Natural killer cell (primary cell): ENCODE results near the gene MMP17. TPM values are rescaled to one million over a fixed set of nuclear protein-coding genes. Genes with fewer than 3 reads are reported as not detected.

Source experiments
- ATAC-seq, 3 donors: fragments of 150-1000 bp in 2 of 3; fragments of 200-7000 bp in 1 of 3; cut with Tn5 transposase; 1 replicate in 1 of 3; 2 replicates in 2 of 3; pipeline ENCODE4 v1.10.0; 2021; ENCODE audit warnings: mild to moderate bottlenecking in 2 of 3, moderate library complexity in 2 of 3
- DNase-seq, 2 donors: peaks; one replicate each; pipeline versions ENCODE4 v3.0.0 to v3.0.0-alpha.2; 2013 to 2021; ENCODE audit warnings: mixed read lengths in 1 of 2
- H3K27ac ChIP-seq: one replicate; pipeline ENCODE4 v1.5.1; 2013; ENCODE audit warnings: mild to moderate bottlenecking, low read length
- H3K27me3 ChIP-seq: one replicate; pipeline ENCODE4 v1.6.1; 2013; ENCODE audit warnings: low read length; ENCODE audit not compliant: control insufficient read depth, insufficient read depth
- H3K36me3 ChIP-seq: one replicate; pipeline ENCODE4 v1.6.1; 2013; ENCODE audit warnings: low read length; ENCODE audit not compliant: control insufficient read depth, insufficient read depth
- H3K4me1 ChIP-seq: one replicate; pipeline ENCODE4 v1.6.1; 2013; ENCODE audit warnings: low read length; ENCODE audit not compliant: control insufficient read depth, insufficient read depth
- H3K4me3 ChIP-seq: one replicate; pipeline ENCODE4 v1.5.1; 2013; ENCODE audit warnings: low read length
- H3K9me3 ChIP-seq: one replicate; pipeline ENCODE4 v1.6.1; 2013; ENCODE audit warnings: low read length; ENCODE audit not compliant: control insufficient read depth, insufficient read depth
- H3K27ac Mint-ChIP-seq, 2 donors: one replicate each; pipeline ENCODE4 v1.8.0; 2022; ENCODE audit warnings: mild to moderate bottlenecking in 2 of 2, mixed read lengths in 2 of 2, moderate library complexity in 1 of 2
- H3K27me3 Mint-ChIP-seq, 2 donors: one replicate each; pipeline ENCODE4 v1.8.0; 2022; ENCODE audit warnings: low read depth in 2 of 2, mixed read lengths in 2 of 2
- H3K36me3 Mint-ChIP-seq: one replicate; pipeline ENCODE4 v1.8.0; 2022; ENCODE audit warnings: mixed read lengths
- H3K4me1 Mint-ChIP-seq, 2 donors: one replicate each; pipeline ENCODE4 v1.8.0; 2022; ENCODE audit warnings: mixed read lengths in 2 of 2
- H3K4me3 Mint-ChIP-seq: one replicate; pipeline ENCODE4 v1.8.0; 2022; ENCODE audit warnings: mild to moderate bottlenecking, moderate library complexity, mixed read lengths
- H3K9me3 Mint-ChIP-seq, 2 donors: one replicate each; pipeline ENCODE4 v1.8.0; 2022; ENCODE audit warnings: mixed read lengths in 2 of 2
- CTCF ChIP-seq: fragments of 200-600 bp; IDR thresholded peaks from one replicate; pipeline ENCODE4 v1.8.0; 2022; ENCODE audit warnings: antibody characterized with exemption
- WGBS: methylation state at CpG from one replicate; pipeline ENCODE4 v1.1.7; 2013; ENCODE audit warnings: missing lambda C conversion rate; ENCODE audit not compliant: insufficient coverage; 5-methylcytosine and 5-hydroxymethylcytosine counted together
- intact Hi-C: fragments of 100-400 bp; cut with micrococcal nuclease; formaldehyde crosslinking; loops from one replicate; pipeline ENCODE4 v1.14.2; 2022
- total RNA-seq, 4 donors: library from RNA; stranded (reverse); fragments of 120-200 nt in 1 of 4; gene quantifications; one replicate each; pipeline versions ENCODE4 v1.2.3 to v1.2.4, GENCODE V29; 2013 to 2022

The MMP17 gene
- total RNA-seq, 3 donors from 2014 or later (not counting 1 experiment from before 2014, with no cell fraction given), result 1.6 to 2.0 (median 1.7) TPM

- Histone ChIP-seq H3K27ac (no peak overlapping the region), H3K4me3 (no peak overlapping the region), H3K4me1 (peaks cover 6% of the 10 kb centered on the region), H3K27me3 (no peaks in the 10 kb centered on the region), H3K9me3 (no peaks in the 10 kb centered on the region), H3K36me3 (no peaks in the 10 kb centered on the region)
- Mint-ChIP-seq H3K36me3 (no peaks in the 10 kb centered on the region), H3K4me1 (peaks cover 6 to 12% of the 10 kb centered on the region in 2 donors), H3K9me3 (no peaks in the 10 kb centered on the region), H3K4me3 (no peak overlapping the region), H3K27me3 (peaks cover 0 to 3% of the 10 kb centered on the region in 2 donors), H3K27ac (no peak overlapping the region)
- no peak for ATAC-seq
- intact Hi-C loops, result no loop called here
- WGBS, result 63% methylated on average over 4 of the region's 4 CpGs
- DNase-seq, result no peak
- no peak for TF ChIP-seq CTCF
These were observed 33.9 kb downstream of the MMP17 start for GRCh38 chr12:131862084-131862441.

- H3K4me3 ChIP-seq, result no peak overlapping the region
- H3K4me1 Mint-ChIP-seq, result peaks cover 6 to 12% of the 10 kb centered on the region in 2 donors
- no peak for TF ChIP-seq CTCF
- no peaks in the 10 kb centered on the region for H3K36me3 Mint-ChIP-seq
- peaks cover 0 to 3% of the 10 kb centered on the region in 2 donors for H3K27me3 Mint-ChIP-seq
- H3K27ac ChIP-seq, result no peak overlapping the region
- intact Hi-C loops, result no loop called here
- 84% methylated on average over 14 of the region's 14 CpGs for WGBS
- H3K9me3 Mint-ChIP-seq, result no peaks in the 10 kb centered on the region
- H3K27me3 ChIP-seq, result no peaks in the 10 kb centered on the region
- H3K4me3 Mint-ChIP-seq, result no peak overlapping the region
- no peak overlapping the region for H3K27ac Mint-ChIP-seq
- H3K36me3 ChIP-seq, result no peaks in the 10 kb centered on the region
- ATAC-seq (no peak), DNase-seq (no peak)
- no peaks in the 10 kb centered on the region for H3K9me3 ChIP-seq
- peaks cover 6% of the 10 kb centered on the region for H3K4me1 ChIP-seq
These were observed 34.4 kb downstream of the MMP17 start for GRCh38 chr12:131862600-131862993.

- intact Hi-C loops, result no loop called here
- H3K27ac ChIP-seq, result no peak overlapping the region
- H3K36me3 ChIP-seq, result no peaks in the 10 kb centered on the region
- no peak for TF ChIP-seq CTCF
- DNase-seq (no peak), ATAC-seq (no peak)
- no peaks in the 10 kb centered on the region for H3K9me3 ChIP-seq
- peaks cover 6 to 12% of the 10 kb centered on the region in 2 donors for H3K4me1 Mint-ChIP-seq
- H3K9me3 Mint-ChIP-seq, result no peaks in the 10 kb centered on the region
- peaks cover 6% of the 10 kb centered on the region for H3K4me1 ChIP-seq
- H3K36me3 Mint-ChIP-seq, result no peaks in the 10 kb centered on the region
- no peak overlapping the region for H3K27ac Mint-ChIP-seq
- no peaks in the 10 kb centered on the region for H3K27me3 ChIP-seq
- peaks cover 0 to 3% of the 10 kb centered on the region in 2 donors for H3K27me3 Mint-ChIP-seq
- 61% methylated on average over 20 of the region's 20 CpGs for WGBS
- H3K4me3 ChIP-seq, result no peak overlapping the region
- H3K4me3 Mint-ChIP-seq, result no peak overlapping the region
These were observed 35.0 kb downstream of the MMP17 start for GRCh38 chr12:131862994-131863710.
